Calu3 (cell line): Measurements from ENCODE around the gene PLD5. TPM values are rescaled to one million over a fixed set of nuclear protein-coding genes. Genes with fewer than 3 reads are reported as not detected.

Experiments used
- Bru-seq: library from RNA; stranded (reverse); fragments of 400-500 nt; gene quantifications from one replicate; lab custom pipeline; 2021; lab: Mats Ljungman, UMichigan
- BruChase-seq, 2 experiments: library from RNA; stranded (reverse); fragments of 400-500 nt; gene quantifications; one replicate each; lab custom pipeline; 2021; lab: Mats Ljungman, UMichigan
- BruUV-seq: library from RNA; stranded (reverse); fragments of 400-500 nt; replicated peaks from 2 replicates; lab custom pipeline; 2021; lab: Mats Ljungman, UMichigan
- CTCF ChIA-PET: fragments of 300-600 bp; sonication (Branson Sonifier 250); formaldehyde crosslinking; loops from one replicate; lab custom pipeline; 2022; ENCODE audit warnings: antibody characterized with exemption; lab: Charles Lee
- DNase-seq: peaks from one replicate; pipeline ENCODE4 v3.0.0; 2022
- H3K27ac Mint-ChIP-seq: one replicate; pipeline ENCODE4 v1.8.0; 2022; ENCODE audit warnings: mixed read lengths; ENCODE audit not compliant: unreplicated experiment
- H3K27me3 Mint-ChIP-seq: one replicate; pipeline ENCODE4 v1.8.0; 2022; ENCODE audit warnings: mixed read lengths; ENCODE audit not compliant: unreplicated experiment
- H3K36me3 Mint-ChIP-seq: one replicate; pipeline ENCODE4 v1.8.0; 2022; ENCODE audit warnings: mild to moderate bottlenecking, moderate library complexity, mixed read lengths; ENCODE audit not compliant: insufficient read depth, unreplicated experiment
- H3K4me1 Mint-ChIP-seq: one replicate; pipeline ENCODE4 v1.8.0; 2022; ENCODE audit warnings: mild to moderate bottlenecking, low read depth, mixed read lengths; ENCODE audit not compliant: unreplicated experiment
- H3K4me3 Mint-ChIP-seq: one replicate; pipeline ENCODE4 v1.8.0; 2022; ENCODE audit warnings: mild to moderate bottlenecking, low read depth, moderate library complexity, mixed read lengths; ENCODE audit not compliant: unreplicated experiment
- H3K9me3 Mint-ChIP-seq: one replicate; pipeline ENCODE4 v1.8.0; 2022; ENCODE audit warnings: low read depth, mixed read lengths; ENCODE audit not compliant: unreplicated experiment
- intact Hi-C: fragments of 100-400 bp; cut with micrococcal nuclease; formaldehyde crosslinking; loops from one replicate; pipeline ENCODE4 v1.10.0; 2022; ENCODE audit not compliant: unreplicated experiment
- long read RNA-seq: library from polyadenylated mRNA; stranded (forward); transcript quantifications from one replicate; pipeline ENCODE4 v2.0.0, GENCODE V29; 2022
- total RNA-seq: library from RNA; stranded (reverse); gene quantifications from 2 replicates; pipeline ENCODE4 v1.2.3, GENCODE V29; 2022
- TF ChIP-seq, protein P1 (sequence below): fragments of 200-600 bp; IDR thresholded peaks from one replicate; pipeline ENCODE4 v1.8.0; 2022; ENCODE audit warnings: antibody characterized with exemption; ENCODE audit not compliant: unreplicated experiment

Gene PLD5
- total RNA-seq, result 0.44 and 2.4 TPM in 2 replicates
- percentile 29 among the genes with signal in this experiment for Bru-seq, nascent RNA
- percentile 41 among the genes with signal in this experiment for BruChase-seq, experiment 1, labeled RNA remaining after a 6-hour chase
- percentile 46 among the genes with signal in this experiment for BruChase-seq, experiment 2, labeled RNA remaining after a 2-hour chase
- long read RNA-seq, partial matches to known transcripts, result 0 of 1 reads
- long read RNA-seq, other reads (novel, unspliced or antisense), result 1 of 1 reads

DNA sequence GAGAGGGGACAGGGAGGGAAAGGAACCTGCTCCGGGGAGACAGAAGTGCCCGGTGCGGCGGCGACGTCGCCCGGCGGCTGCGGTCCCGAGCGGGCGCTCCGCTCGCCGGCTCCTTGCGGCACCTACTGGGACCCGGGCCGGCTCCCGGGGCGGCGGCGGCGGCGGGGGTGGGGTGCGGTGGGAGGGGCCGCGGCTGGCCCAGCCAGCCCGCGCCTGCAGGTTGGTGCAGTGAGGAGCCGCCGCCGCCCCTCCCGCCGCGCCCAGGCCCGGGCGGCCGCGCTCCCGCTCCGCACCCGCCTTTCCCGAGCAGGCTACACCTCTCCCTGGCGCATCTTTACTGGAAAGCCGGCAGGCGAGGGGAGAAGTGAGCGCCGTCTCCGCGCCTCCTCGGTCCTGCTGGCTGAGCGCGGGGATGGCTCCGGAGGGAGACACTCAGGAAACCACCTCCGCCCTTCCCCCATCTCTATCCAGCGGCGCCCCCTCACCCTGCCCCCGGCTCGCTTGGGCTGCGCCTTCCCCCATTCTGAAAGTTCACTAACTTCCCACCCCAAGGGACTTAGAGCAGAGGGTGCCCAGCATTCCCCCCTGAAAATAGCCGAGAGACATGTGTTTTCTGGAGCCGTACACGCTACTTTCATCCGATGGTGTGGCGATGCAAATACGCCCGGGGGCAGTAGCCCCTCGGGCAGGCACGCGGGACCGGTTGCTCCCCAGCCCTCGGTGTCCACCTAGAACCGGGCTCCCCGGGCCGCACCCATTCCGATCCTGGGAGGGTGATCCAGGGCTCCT lies at the start of gene PLD5:
Gene PLD5, minus strand, starts transcription at position 127 of the 789 bp plus-strand sequence.
- Mint-ChIP-seq H3K36me3 (peaks cover 11% of the 10 kb centered on the region), H3K27me3 (peaks cover 26% of the 10 kb centered on the region), H3K9me3 (no peaks in the 10 kb centered on the region), H3K4me3 (peak within 1 kb of the TSS; percentile 72), H3K4me1 (no peaks in the 10 kb centered on the region), H3K27ac (no peak within 1 kb of the TSS)
- TF ChIP-seq, protein P1, sequence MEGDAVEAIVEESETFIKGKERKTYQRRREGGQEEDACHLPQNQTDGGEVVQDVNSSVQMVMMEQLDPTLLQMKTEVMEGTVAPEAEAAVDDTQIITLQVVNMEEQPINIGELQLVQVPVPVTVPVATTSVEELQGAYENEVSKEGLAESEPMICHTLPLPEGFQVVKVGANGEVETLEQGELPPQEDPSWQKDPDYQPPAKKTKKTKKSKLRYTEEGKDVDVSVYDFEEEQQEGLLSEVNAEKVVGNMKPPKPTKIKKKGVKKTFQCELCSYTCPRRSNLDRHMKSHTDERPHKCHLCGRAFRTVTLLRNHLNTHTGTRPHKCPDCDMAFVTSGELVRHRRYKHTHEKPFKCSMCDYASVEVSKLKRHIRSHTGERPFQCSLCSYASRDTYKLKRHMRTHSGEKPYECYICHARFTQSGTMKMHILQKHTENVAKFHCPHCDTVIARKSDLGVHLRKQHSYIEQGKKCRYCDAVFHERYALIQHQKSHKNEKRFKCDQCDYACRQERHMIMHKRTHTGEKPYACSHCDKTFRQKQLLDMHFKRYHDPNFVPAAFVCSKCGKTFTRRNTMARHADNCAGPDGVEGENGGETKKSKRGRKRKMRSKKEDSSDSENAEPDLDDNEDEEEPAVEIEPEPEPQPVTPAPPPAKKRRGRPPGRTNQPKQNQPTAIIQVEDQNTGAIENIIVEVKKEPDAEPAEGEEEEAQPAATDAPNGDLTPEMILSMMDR, result no peak
- peak; percentile 36 for DNase-seq
- CTCF ChIA-PET, result no interaction called here
- intact Hi-C loops, result no loop called here
- no TSS peak for BruUV-seq

DNA sequence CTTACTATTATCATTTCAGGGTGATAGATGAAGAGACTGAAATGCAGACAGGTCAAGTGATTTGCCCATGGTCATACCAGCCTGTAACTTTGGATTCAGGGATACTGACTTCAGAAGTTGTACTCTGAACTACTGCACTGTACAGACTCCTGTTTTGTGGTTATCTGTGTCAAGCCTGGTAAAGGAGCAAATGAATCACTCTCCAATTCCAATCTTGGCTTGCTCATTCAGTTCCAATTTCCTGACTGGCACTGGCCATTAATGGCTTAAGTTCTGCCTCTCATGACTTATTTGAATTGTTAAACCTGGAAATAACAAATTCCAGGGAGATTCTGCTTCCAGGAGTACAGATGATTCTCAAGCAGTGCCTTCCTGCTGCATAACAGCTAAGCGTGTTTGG lies 45.4 kb upstream of the PLD5 start:
- Mint-ChIP-seq H3K4me3 (no peak overlapping the region), H3K4me1 (no peaks in the 10 kb centered on the region), H3K27me3 (no peaks in the 10 kb centered on the region), H3K9me3 (peaks cover 5% of the 10 kb centered on the region), H3K27ac (no peak overlapping the region), H3K36me3 (no peaks in the 10 kb centered on the region)
- intact Hi-C loops, result no loop called here
- TF ChIP-seq, protein P1, result no peak
- BruUV-seq, result no TSS peak
- DNase-seq, result no peak
- CTCF ChIA-PET, result no interaction called here

DNA sequence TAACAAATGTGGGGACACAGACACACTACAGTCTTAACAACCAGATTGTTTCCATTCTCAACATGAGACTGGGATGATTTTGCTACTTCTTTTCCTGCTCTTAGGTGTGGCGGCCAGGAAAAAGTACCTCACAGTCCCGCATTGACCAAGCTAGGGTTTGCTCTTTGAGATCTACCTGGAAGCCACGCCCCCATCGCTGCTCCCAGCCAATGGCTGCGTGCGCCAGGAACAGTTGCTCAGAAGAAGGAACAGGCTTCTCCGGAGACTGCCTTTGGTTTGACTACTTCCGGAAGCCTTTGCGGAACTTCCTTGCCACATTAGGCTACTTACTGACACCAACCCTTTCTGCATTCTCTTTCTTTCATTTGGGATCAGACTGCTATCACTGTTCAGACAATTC lies 44.2 kb upstream of the PLD5 start:
- DNase-seq, result no peak
- H3K9me3 Mint-ChIP-seq, result peaks cover 5% of the 10 kb centered on the region
- H3K27me3 Mint-ChIP-seq, result no peaks in the 10 kb centered on the region
- H3K36me3 Mint-ChIP-seq, result no peaks in the 10 kb centered on the region
- CTCF ChIA-PET, result no interaction called here
- no TSS peak for BruUV-seq
- no peak overlapping the region for H3K4me3 Mint-ChIP-seq
- TF ChIP-seq, protein P1, result no peak
- H3K27ac Mint-ChIP-seq, result no peak overlapping the region
- intact Hi-C loops, result no loop called here
- no peaks in the 10 kb centered on the region for H3K4me1 Mint-ChIP-seq

DNA sequence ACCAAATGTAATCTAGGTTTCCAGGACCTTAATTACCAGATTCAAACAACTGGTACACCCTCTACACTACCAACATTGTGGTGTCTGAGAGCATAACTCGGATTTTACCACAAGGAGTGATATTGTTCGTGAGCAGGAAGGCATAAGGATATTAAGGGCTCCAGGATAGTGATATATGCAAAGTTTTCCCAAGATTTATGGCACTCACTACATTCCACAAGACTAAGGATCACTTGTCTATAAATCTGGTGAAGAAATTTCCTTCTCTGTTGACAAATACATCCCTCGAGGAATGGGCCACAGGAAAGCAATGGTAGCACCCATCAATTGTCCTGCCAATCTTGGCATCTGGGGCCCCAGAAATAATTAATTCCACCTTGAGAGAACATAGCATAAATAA lies 43.1 kb upstream of the PLD5 start:
- Mint-ChIP-seq H3K9me3 (peaks cover 8% of the 10 kb centered on the region), H3K4me1 (no peaks in the 10 kb centered on the region), H3K36me3 (no peaks in the 10 kb centered on the region), H3K27me3 (no peaks in the 10 kb centered on the region), H3K4me3 (no peak overlapping the region), H3K27ac (no peak overlapping the region)
- TF ChIP-seq, protein P1, result no peak
- no peak for DNase-seq
- CTCF ChIA-PET, result no interaction called here
- no TSS peak for BruUV-seq
- intact Hi-C loops, result no loop called here
